ENCODE data around the gene RANGRF. TPM values are rescaled to one million over a fixed set of nuclear protein-coding genes. Genes with fewer than 3 reads are reported as not detected.

RANGRF gene
- total RNA-seq, 1 experiment from 2014 or later: 18.0 TPM

- intact Hi-C loops (cut with micrococcal nuclease): no loop called here
These were observed 31.8 kb upstream of the RANGRF start for GRCh38 chr17:8256691-8257090.

GRCh38 chr17:8257801-8258200, 30.7 kb upstream of the RANGRF start:
- CTCF ChIA-PET: no interaction called here
- no peaks in the 10 kb centered on the region for H3K27me3 ChIP-seq (ENCODE audit: low read length)
- no peak overlapping the region for H2AFZ ChIP-seq (ENCODE audit: low read length)
- H3K9me2 ChIP-seq (replicated peaks; ENCODE audit: low read length): no peaks in the 10 kb centered on the region
- peaks cover 5% of the 10 kb centered on the region for H3K79me2 ChIP-seq (ENCODE audit: low read length)
- H3K4me1 ChIP-seq (ENCODE audit: insufficient read depth, low read length): no peaks in the 10 kb centered on the region
- ATAC-seq: no peak
- TF ChIP-seq EZH2 (IDR thresholded peaks at IDR 0.05; ENCODE audit: low read length, unreplicated experiment) (no peak), CTCF (conservative IDR thresholded peaks at IDR 0.05; ENCODE audit: low read depth, low read length) (no peak), EZH2phosphoT487 (IDR thresholded peaks at IDR 0.05; ENCODE audit: borderline replicate concordance, low read length) (no peak)
- no peak for DNase-seq
- H3F3A ChIP-seq (ENCODE audit: low read length, unreplicated experiment): no peaks in the 10 kb centered on the region
- H3K9me3 ChIP-seq (ENCODE audit: low read length): no peaks in the 10 kb centered on the region
- no TSS peak for BruUV-seq (replicated peaks)
- H3K27ac ChIP-seq (ENCODE audit: low read length): no peak overlapping the region
- H3K9ac ChIP-seq (ENCODE audit: low read length): no peak overlapping the region
- no peak overlapping the region for H3K4me3 ChIP-seq (ENCODE audit: low read length)
- H4K20me1 ChIP-seq (ENCODE audit: low read length): no peaks in the 10 kb centered on the region
- H3K36me3 ChIP-seq (ENCODE audit: low read depth, low read length): peaks cover 16% of the 10 kb centered on the region; the same call in 1 of the 2 replicates
- no peak overlapping the region for H3K4me2 ChIP-seq (ENCODE audit: low read length)
- POLR2A ChIA-PET (ENCODE audit: unreplicated experiment): no interaction called here
- intact Hi-C loops (cut with micrococcal nuclease): no loop called here

More at GRCh38 chr17:8256691-8257090, 31.8 kb upstream of the RANGRF start:
- ATAC-seq: no peak
- Histone ChIP-seq H3K4me2 (ENCODE audit: low read length) (no peak overlapping the region), H3K79me2 (ENCODE audit: low read length) (peaks cover 15% of the 10 kb centered on the region), H3K27ac (ENCODE audit: low read length) (no peak overlapping the region), H4K20me1 (ENCODE audit: low read length) (no peaks in the 10 kb centered on the region), H3K9me3 (ENCODE audit: low read length) (no peaks in the 10 kb centered on the region), H3K36me3 (ENCODE audit: low read depth, low read length) (peaks cover 16% of the 10 kb centered on the region; the same call in 1 of the 2 replicates), H3F3A (ENCODE audit: low read length, unreplicated experiment) (no peaks in the 10 kb centered on the region), H3K27me3 (ENCODE audit: low read length) (no peaks in the 10 kb centered on the region), H3K9ac (ENCODE audit: low read length) (no peak overlapping the region), H3K4me3 (ENCODE audit: low read length) (no peak overlapping the region), H2AFZ (ENCODE audit: low read length) (no peak overlapping the region), H3K9me2 (replicated peaks; ENCODE audit: low read length) (no peaks in the 10 kb centered on the region), H3K4me1 (ENCODE audit: insufficient read depth, low read length) (no peaks in the 10 kb centered on the region)
- no peak for TF ChIP-seq EZH2phosphoT487 (IDR thresholded peaks at IDR 0.05; ENCODE audit: borderline replicate concordance, low read length)
- no peak for TF ChIP-seq CTCF (conservative IDR thresholded peaks at IDR 0.05; ENCODE audit: low read depth, low read length)
- TF ChIP-seq EZH2 (IDR thresholded peaks at IDR 0.05; ENCODE audit: low read length, unreplicated experiment): no peak
- CTCF ChIA-PET: no interaction called here
- BruUV-seq (replicated peaks): no TSS peak
- no peak for DNase-seq
- POLR2A ChIA-PET (ENCODE audit: unreplicated experiment): no interaction called here

GRCh38 chr17:8264320-8264719, 24.1 kb upstream of the RANGRF start:
- Histone ChIP-seq H3K4me2 (ENCODE audit: low read length) (no peak overlapping the region), H3K36me3 (ENCODE audit: low read depth, low read length) (no peaks in the 10 kb centered on the region; the same call in 1 of the 2 replicates), H3K9me3 (ENCODE audit: low read length) (no peaks in the 10 kb centered on the region), H3F3A (ENCODE audit: low read length, unreplicated experiment) (no peaks in the 10 kb centered on the region), H3K27ac (ENCODE audit: low read length) (no peak overlapping the region), H3K79me2 (ENCODE audit: low read length) (no peaks in the 10 kb centered on the region), H3K27me3 (ENCODE audit: low read length) (no peaks in the 10 kb centered on the region), H3K9me2 (replicated peaks; ENCODE audit: low read length) (no peaks in the 10 kb centered on the region), H4K20me1 (ENCODE audit: low read length) (no peaks in the 10 kb centered on the region), H3K4me1 (ENCODE audit: insufficient read depth, low read length) (no peaks in the 10 kb centered on the region), H2AFZ (ENCODE audit: low read length) (no peak overlapping the region), H3K4me3 (ENCODE audit: low read length) (no peak overlapping the region), H3K9ac (ENCODE audit: low read length) (no peak overlapping the region)
- POLR2A ChIA-PET (ENCODE audit: unreplicated experiment): no interaction called here
- BruUV-seq (replicated peaks): no TSS peak
- DNase-seq (no peak), ATAC-seq (no peak)
- CTCF ChIA-PET: no interaction called here
- intact Hi-C loops (cut with micrococcal nuclease): no loop called here
- TF ChIP-seq CTCF (conservative IDR thresholded peaks at IDR 0.05; ENCODE audit: low read depth, low read length): no peak
- TF ChIP-seq EZH2 (IDR thresholded peaks at IDR 0.05; ENCODE audit: low read length, unreplicated experiment): no peak
- TF ChIP-seq EZH2phosphoT487 (IDR thresholded peaks at IDR 0.05; ENCODE audit: borderline replicate concordance, low read length): no peak
